ENCODE data around the gene TNFRSF6B.
"Not testable (repeated sequence)": the region's sequence is repeated elsewhere in the genome, so short reads cannot be mapped to it uniquely, and the experiment has no call there.

TNFRSF6B gene

GRCh38 chr20:63658749-63659187 is 37.7 kb upstream of the TNFRSF6B start:
- no peak for DNase-seq (ENCODE audit: low read depth)
- peak overlapping the region; percentile 67 for H3K4me3 ChIP-seq (ENCODE audit: low read depth, low read length)
- no peak for TF ChIP-seq CTCF (IDR thresholded peaks at IDR 0.05; ENCODE audit: control insufficient read depth, extremely low read depth, insufficient read depth)

GRCh38 chr20:63659370-63659769 is 37.1 kb upstream of the TNFRSF6B start:
- H3K4me3 ChIP-seq (ENCODE audit: low read depth, low read length), result peak overlapping the region; percentile 67
- no peak for DNase-seq (ENCODE audit: low read depth)
- TF ChIP-seq CTCF (IDR thresholded peaks at IDR 0.05; ENCODE audit: control insufficient read depth, extremely low read depth, insufficient read depth), result no peak

- DNase-seq (ENCODE audit: low read depth); H3K4me3 ChIP-seq (ENCODE audit: low read depth, low read length): not testable (repeated sequence)
Observed at GRCh38 chr20:63660174-63660573, 36.3 kb upstream of the TNFRSF6B start.

GRCh38 chr20:63660622-63661021 is 35.8 kb upstream of the TNFRSF6B start:
- no peak for DNase-seq (ENCODE audit: low read depth)
- TF ChIP-seq CTCF (IDR thresholded peaks at IDR 0.05; ENCODE audit: control insufficient read depth, extremely low read depth, insufficient read depth), result no peak
- H3K4me3 ChIP-seq (ENCODE audit: low read depth, low read length), result no peak overlapping the region

GRCh38 chr20:63661108-63661507 is 35.3 kb upstream of the TNFRSF6B start:
- no peak for DNase-seq (ENCODE audit: low read depth)
- no peak overlapping the region for H3K4me3 ChIP-seq (ENCODE audit: low read depth, low read length)
- no peak for TF ChIP-seq CTCF (IDR thresholded peaks at IDR 0.05; ENCODE audit: control insufficient read depth, extremely low read depth, insufficient read depth)

DNA sequence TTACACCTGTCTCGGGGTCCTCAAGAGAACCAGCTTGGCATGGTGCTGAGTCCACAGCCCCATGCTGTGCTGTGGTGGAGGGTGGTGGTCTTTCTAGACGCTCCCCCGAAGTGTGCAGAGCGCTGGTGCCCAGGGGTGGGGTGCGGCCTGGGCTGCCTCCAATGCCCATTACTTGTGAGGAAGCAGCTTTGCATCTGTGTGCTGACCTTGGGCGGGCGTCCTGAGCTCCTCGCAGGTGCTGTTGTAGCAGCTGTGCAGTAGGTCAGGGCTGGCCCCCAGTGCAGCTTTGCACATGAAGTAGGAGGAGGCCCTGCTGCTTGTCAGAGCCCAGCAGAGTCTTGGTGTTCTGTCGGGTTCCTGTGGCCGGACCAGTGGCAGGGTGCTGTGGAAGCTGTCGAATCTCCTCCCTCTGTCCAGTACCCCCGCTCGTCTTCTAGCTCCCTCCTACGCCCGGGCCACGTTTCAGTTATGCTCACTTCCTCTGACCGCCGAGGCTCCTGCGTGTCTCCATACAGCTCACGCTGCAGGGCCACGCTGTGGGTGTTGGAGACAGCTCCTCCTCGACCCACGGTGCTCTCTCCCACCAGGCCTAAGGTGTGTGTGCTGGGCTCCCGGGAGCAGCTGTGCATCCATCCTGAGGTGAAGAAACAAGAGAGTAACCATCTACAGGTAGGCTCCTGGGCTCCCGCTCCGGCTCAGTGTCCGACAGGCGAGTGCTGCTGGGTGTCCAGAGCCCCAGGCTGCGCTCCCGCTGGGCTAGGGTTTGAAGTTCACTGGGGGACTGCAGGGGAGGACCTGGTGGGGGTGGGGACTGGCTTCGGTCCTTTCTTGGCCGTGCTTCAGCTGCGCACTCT is 34.3 kb upstream of the TNFRSF6B start:
- DNase-seq (ENCODE audit: low read depth), result no peak
- TF ChIP-seq CTCF (IDR thresholded peaks at IDR 0.05; ENCODE audit: control insufficient read depth, extremely low read depth, insufficient read depth), result no peak
- H3K4me3 ChIP-seq (ENCODE audit: low read depth, low read length), result no peak overlapping the region

DNA sequence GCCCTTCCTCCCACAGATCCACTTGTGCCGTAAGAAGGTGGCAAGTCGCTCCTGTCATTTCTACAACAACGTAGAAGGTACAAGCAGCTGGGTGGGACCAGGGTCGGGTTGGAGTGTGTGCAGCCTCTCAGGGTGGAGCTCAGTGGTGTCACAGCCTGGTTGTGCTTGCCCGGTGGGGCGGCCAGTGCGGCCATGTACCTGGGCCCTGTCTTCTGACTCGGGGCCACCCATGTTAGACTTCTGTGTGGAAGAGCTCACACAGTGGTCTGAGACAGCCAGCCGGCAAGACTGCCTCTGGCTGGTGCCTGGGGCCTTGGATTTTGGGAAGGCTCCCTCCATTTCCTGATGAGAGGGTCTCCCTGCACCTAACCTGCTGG is 33.7 kb upstream of the TNFRSF6B start:
- TF ChIP-seq CTCF (IDR thresholded peaks at IDR 0.05; ENCODE audit: control insufficient read depth, extremely low read depth, insufficient read depth), result no peak
- no peak for DNase-seq (ENCODE audit: low read depth)
- no peak overlapping the region for H3K4me3 ChIP-seq (ENCODE audit: low read depth, low read length)
